GM19025 (cell line): ENCODE data around the gene FOXD2.

Experiments
- ATAC-seq: cut with Tn5 transposase; IDR thresholded peaks from one replicate; pipeline ENCODE4 v1.9.1; 2021; ENCODE audit warnings: mild to moderate bottlenecking, low read depth, moderate library complexity; ENCODE audit not compliant: unreplicated experiment

FOXD2 gene

DNA sequence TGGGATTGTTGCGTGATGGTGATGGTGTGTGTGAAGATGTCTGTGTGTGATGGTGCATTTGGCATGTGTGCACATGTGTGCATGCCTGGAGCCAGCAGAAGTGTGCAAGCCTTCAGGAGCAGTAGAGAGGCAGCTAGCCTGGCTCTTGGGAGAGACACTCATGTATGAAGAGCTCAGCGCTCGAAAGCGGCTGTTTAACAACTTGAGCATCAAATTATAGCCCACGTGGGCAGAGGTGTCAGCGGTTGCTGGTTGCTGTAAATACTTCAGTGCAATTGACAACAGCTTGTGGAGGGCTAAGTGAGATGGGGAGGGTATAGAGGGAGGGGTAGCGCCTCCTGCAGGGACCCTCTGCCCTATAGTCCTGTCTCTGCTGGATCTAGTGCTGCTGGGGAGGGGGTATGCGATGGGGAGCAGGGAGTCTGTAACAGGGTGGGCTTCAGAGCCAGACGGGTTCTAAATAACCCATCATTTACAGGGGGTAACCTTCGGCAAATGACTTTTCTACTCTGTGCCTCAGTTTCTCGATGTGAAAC is 21.5 kb downstream of the FOXD2 start:
- ATAC-seq, result no peak

GRCh38 chr1:47460040-47460439 is 22.2 kb downstream of the FOXD2 start:
- ATAC-seq, result no peak

GRCh38 chr1:47460456-47460855 is 22.6 kb downstream of the FOXD2 start:
- no peak for ATAC-seq

- no peak for ATAC-seq
These were observed 27.8 kb downstream of the FOXD2 start for GRCh38 chr1:47465605-47466004.

GRCh38 chr1:47468709-47469389 is 31.0 kb downstream of the FOXD2 start:
- ATAC-seq, result no peak

GRCh38 chr1:47469390-47469759 is 31.5 kb downstream of the FOXD2 start:
- ATAC-seq, result no peak

- ATAC-seq, result no peak
These were observed 32.1 kb downstream of the FOXD2 start for GRCh38 chr1:47469910-47470309.

GRCh38 chr1:47471163-47471562 is 33.3 kb downstream of the FOXD2 start:
- ATAC-seq, result no peak

- no peak for ATAC-seq
These were observed 36.7 kb downstream of the FOXD2 start for GRCh38 chr1:47474278-47475193.

GRCh38 chr1:47477595-47478080 is 39.8 kb downstream of the FOXD2 start:
- ATAC-seq, result no peak

DNA sequence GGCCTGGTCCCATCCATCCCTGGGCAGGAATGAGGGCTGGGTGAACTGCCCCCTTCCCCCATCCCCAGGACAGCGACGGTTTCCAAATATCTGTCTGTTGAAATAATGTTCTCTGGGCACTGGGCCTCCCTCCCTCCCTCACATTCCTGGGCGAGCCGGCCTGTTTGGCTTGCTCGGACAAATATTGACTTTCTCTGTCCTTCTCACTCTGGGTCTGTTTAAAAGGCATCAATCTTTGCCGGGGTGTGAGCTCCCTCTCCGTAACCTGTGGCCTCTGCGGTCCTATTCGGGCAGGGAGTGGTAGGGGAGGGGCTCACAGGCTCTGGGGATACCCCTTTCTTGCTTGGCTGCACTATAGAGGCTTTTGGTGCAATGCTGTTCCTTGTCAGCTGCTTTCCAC is 40.2 kb downstream of the FOXD2 start:
- ATAC-seq, result no peak

DNA sequence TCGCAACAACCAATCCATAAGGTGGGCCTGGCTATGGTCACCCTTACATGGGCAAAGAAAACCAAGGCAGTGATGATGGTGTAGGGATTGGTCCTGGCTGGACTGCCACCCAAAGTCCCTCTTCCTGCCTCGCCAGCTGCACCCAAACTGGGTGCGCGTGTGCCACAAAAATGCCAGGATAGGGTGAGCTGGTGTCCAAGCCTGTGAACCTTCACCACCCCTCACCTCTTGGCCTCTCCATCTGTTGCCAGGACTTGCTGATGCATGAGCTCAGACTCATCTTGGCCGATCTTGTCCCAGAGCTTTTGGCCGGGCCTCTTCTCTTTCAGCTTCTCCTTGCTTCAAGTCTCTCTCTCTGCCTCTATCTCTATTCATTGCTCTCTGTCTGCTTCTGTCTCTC is 41.8 kb downstream of the FOXD2 start:
- ATAC-seq, result no peak

GRCh38 chr1:47481936-47482335 is 44.1 kb downstream of the FOXD2 start:
- ATAC-seq, result no peak

GRCh38 chr1:47482786-47483185 is 44.9 kb downstream of the FOXD2 start:
- ATAC-seq, result no peak

- no peak for ATAC-seq
These were observed 45.8 kb downstream of the FOXD2 start for GRCh38 chr1:47483651-47484050.

GRCh38 chr1:47485817-47486216 is 48.0 kb downstream of the FOXD2 start:
- no peak for ATAC-seq

GRCh38 chr1:47487332-47487731 is 49.5 kb downstream of the FOXD2 start:
- ATAC-seq, result no peak

GRCh38 chr1:47487850-47488450 is 50.1 kb downstream of the FOXD2 start:
- no peak for ATAC-seq
